GM21529 (cell line): ENCODE data around the gene TTC31.

Experiments used
- ATAC-seq: cut with Tn5 transposase; IDR thresholded peaks from one replicate; pipeline ENCODE4 v1.9.1; 2021; ENCODE audit not compliant: unreplicated experiment

TTC31 gene

DNA sequence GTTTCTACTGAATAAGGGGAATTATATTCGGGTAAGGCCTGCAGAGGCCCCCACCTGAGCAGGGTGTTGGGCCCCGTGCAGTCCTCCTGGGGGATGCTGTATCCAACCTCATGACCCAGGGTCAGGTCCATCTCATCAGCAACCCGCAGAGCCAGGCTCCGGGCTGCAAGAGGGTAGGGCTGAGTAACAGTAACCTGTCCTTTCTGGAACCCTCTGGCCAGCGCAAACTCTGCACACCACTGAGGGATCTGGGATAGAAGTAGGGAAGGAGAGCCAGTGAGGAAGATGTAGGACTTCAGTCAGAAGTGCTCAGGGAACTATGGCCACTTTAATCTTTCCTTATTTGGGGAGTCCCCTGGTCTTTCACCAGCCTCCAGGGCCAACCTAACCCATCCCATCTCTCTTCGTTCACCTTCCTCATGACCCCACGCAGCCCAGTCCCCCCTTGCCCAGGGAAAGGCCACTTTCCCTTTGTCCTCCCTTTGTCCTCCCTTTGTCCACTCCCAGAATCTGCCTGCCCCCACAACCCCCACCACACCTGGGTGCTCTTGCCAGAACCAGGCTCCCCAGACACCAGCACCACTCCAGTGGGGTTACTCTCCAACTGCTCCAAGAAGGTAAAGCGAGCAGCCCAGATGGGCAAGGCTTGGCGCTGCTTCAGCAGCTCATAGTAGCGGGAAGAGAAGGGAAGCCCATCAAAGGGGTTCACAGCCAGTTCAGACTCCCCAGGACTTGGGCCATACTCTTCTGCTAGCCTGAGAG is 42.3 kb downstream of the TTC31 start:
- no peak for ATAC-seq

DNA sequence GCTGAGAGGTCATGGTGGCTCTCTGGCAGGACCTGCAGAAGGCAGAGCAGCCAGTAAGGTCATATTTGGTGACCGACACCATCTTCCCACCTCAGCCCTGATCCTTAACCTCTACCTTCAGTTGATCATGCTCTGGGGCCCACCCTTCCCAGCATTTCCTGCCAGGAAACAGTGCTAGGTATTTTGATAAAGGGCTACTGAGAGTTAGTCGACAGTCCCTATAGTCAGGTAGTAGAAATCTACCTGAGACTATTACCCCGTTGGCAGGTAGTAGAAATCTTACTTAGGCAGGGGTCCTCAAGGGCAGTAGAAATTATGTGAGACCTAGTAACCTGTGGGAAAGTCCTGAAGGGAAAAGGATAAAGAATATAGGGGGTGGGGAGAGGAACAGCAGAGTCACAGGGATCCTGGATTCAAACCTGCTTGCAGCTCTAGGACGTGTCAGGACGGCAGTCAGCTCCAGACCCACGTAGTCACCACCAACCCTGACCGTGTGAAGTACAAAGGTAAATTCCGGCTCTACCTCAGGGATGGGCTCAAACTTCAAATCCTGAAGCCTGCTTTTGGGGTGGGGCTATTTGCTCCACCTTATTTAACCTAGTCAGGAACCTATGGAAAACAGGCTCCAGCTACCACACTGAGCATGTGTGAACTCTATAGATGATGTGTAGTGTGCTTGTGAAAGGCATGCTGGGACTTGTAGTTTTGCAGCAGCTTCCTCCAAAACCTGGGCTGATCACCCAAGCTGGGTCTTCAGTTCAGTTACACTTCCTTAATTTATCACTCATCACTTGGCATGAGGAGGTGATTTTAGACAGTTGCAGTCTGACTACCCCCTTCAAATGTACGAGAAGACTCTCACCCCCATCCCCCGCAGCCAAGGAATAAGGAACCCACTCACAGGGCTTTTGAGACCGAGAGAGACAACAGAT is 43.1 kb downstream of the TTC31 start, which contains the start of gene DQX1:
Gene DQX1, minus strand, starts transcription at position 515 of the 932 bp plus-strand sequence. Its CDS starts 502 bp downstream, at position 13.
- peak; percentile 14 for ATAC-seq

DNA sequence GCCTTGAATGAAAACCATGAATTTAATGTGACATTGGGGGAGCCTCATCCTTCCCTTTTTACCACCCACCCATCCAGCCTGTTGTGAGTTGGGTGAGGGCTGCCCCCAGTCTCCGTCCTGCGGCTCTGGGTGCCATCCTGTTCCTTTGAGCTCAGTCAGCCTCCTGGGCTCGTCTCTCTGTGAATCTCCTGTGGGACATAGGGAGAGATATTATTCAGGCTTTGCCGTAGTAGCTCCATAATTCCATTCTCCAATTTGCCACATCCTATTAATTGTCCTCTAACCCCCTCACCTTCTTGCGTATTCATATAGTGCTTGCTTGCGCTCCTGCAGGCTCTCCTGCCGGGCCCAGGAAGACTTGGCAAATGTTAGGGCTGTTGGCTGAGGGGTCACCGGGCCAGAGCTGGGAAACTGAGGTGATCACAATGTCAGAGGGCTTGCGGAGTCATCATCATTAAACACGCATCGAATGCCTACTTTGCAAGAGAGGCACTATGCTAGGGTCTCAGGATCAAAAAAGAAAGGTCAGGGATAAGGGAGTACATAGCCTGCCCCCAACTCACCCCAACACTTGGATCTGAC is 43.9 kb downstream of the TTC31 start:
- no peak for ATAC-seq

DNA sequence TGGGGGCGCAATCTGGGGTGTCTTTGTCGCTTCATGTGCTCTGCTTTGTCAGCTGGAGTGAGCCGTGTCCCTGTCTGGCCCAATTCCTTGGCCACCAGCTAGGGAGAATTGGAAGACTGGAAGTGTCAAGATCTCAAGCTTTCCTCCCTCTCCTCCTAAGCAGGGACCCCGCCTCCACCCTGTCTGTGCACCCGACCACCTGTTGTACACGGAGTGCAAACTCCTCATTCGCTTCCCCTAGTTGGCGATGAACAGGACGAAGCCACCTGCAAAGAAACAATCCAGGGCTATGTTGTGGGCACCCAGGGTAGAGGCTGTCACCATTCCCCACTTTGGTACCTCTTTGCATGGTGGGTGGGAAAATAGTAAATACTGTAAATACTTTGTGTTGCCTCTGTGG is 44.9 kb downstream of the TTC31 start:
- ATAC-seq, result no peak

DNA sequence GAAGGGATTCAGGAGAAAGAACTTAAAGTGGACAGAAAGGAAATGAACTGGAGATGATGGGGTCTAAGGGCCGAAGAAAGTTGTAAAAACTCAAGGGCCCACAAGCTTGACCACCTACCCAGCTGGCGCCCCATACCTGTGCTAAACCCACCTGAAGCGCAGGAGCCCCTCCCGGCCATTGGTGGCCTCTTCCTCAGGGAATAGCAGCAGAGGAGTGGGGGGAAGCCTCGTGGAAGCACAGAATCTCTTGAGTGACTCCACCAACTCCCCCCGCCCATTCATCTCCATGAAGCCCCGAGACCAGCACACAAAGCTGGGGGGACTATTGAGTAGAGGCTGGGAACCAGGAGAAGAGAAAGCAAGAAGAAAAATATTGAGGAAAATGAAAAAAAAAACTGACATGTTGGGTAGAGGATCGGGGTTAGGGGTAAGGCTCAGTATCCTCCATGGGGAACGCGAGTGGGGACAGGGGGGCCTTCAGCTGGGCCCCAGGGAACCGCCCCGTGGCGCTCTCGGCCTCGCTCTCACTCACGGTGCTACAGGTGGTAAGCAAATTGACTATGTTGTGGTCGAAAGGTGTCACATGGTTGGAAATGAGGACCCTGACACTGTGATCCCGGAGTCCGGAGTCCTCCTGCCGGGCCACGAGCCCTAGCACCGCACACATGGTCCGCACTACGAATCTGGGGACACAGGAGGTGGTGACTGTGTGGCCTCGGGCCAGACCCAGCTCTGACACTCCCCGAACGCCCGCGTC is 45.9 kb downstream of the TTC31 start:
- ATAC-seq, result peak; percentile 8

DNA sequence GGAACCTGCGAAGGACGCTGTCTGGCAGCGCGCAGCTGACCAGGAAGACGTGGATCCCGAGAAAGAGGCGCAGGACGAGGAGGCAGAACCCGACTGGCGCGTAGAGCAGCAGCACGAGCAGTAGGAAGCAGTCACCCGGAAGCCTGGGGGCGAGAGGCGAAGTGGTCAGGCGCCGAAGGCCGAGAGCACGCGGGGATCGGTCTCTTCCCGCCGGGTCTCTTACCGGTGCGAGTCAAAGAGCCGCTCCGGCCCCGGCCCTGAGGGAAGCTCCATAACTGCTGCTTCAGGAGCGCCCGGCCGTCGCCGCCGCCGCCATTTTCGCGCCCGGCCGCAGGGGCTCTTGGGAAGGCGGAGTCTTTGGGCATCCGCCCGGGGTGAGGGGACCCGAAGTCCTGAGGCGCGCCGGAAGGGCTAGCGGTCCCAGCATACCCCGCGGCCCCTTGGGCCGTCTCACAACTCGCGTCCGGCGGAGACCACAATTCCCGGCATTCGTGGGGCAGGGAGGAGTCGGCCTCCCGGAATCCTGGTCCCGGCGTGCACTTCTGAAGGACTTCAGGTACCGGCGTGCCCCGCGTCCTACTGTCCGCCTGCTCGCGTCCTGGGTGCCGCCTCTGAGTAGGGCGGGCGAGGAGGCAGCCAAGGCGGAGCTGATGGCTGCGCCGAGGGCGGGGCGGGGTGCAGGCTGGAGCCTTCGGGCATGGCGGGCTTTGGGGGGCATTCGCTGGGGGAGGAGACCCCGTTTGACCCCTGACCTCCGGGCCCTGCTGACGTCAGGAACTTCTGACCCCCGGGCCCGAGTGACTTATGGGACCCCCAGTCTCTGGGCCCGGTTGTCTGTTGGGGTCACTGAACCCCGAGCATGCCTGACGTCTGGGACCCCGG is 46.7 kb downstream of the TTC31 start, which contains the start of the genes AUP1 and HTRA2:
Gene AUP1, minus strand, starts transcription at position 350 of the 882 bp plus-strand sequence. Its CDS starts 77 bp downstream, at position 273.
Gene HTRA2, plus strand, starts transcription at position 577 of the 882 bp plus-strand sequence. Its CDS starts 74 bp downstream, at position 651.
- peak; percentile 79 for ATAC-seq

DNA sequence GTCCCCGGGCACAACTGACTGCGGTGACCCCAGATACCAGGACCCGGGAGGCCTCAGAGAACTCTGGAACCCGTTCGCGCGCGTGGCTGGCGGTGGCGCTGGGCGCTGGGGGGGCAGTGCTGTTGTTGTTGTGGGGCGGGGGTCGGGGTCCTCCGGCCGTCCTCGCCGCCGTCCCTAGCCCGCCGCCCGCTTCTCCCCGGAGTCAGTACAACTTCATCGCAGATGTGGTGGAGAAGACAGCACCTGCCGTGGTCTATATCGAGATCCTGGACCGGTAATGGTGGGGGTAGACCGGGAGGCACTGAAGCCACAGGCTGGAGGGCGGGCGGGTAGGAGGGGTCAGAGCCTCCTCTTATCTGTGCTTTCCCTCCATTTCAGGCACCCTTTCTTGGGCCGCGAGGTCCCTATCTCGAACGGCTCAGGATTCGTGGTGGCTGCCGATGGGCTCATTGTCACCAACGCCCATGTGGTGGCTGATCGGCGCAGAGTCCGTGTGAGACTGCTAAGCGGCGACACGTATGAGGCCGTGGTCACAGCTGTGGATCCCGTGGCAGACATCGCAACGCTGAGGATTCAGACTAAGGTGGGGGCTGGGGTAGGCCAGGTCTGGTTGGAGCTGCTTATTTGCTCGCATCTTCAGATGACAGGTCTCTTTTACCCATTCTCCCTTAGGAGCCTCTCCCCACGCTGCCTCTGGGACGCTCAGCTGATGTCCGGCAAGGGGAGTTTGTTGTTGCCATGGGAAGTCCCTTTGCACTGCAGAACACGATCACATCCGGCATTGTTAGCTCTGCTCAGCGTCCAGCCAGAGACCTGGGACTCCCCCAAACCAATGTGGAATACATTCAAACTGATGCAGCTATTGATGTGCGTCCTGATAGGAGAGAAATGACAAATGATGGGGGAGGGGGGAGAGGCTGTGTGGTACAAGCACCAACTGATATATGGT is 47.6 kb downstream of the TTC31 start:
- ATAC-seq, result peak; percentile 31

DNA sequence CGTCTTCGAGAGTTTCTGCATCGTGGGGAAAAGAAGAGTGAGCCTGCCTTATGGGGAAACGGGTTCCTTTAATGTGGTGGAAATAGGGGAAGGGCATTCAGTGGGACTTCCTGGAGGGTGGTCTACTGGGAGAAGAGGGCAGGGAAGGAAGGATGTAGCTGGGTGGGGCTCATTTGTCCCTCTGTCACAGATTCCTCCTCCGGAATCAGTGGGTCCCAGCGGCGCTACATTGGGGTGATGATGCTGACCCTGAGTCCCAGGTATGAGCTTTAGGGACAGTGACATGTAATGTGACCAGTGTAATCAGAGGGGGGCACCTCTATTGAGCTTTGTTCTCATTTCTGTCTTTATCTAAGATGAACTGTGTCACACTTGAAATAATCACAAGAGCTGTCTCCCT is 48.8 kb downstream of the TTC31 start:
- no peak for ATAC-seq

DNA sequence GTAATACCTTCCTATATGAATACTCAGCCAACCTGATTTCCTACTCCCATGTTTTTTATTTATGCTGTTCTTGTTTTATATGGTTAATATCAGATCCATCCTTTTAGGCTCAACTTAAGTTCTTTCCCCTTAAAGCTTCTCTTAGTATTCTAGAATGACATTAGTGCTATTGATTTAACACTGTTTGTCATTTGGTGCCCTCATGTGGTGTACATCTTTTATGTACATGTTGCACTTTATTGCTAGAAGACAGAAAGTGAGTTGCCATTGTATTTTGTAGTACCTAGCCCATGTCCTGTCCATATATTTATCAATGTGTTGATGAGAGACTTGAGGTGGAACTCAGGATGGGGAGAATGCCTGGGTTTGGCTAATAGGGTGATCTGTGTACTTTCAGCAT is 49.3 kb downstream of the TTC31 start:
- ATAC-seq, result no peak

DNA sequence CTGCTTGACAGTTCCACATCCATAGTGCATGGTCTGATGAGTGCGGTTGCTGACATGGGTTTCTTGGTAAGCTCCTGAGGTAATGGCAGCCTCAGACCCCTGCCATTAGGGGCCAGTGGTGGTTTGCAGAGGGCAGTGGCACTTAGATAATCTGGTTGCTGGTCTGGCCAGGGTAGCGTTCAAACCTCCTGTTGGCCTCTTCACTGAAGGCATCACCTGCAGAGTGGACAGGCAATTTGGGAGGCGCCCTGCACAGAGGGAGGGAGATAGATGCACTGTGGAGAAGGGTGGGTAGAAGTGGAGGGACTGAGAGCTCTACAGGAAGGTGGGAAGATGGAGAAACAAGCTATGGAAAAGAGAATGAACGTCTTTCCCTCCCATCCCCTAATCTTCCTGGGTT is 50.6 kb downstream of the TTC31 start:
- ATAC-seq, result no peak

DNA sequence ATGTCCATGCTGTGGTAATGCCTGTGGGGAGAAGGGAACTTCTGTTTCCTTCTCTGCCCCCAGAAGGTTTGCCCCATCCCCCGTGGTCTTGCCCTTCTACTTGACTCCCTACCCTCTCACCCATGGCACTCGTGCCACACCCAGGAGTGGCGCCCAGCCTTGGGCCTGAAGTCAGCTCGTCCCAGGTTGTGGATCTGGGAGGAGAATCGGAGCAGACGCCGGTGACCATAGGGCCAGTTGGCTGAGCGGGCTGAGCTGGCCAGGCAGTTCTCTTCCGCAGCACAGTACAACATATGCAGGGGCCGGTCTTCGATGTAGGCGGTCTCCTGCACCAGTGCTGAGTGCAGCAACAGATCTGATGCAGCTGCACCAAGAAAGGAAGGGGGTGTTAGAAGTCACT is 51.5 kb downstream of the TTC31 start:
- ATAC-seq, result no peak

DNA sequence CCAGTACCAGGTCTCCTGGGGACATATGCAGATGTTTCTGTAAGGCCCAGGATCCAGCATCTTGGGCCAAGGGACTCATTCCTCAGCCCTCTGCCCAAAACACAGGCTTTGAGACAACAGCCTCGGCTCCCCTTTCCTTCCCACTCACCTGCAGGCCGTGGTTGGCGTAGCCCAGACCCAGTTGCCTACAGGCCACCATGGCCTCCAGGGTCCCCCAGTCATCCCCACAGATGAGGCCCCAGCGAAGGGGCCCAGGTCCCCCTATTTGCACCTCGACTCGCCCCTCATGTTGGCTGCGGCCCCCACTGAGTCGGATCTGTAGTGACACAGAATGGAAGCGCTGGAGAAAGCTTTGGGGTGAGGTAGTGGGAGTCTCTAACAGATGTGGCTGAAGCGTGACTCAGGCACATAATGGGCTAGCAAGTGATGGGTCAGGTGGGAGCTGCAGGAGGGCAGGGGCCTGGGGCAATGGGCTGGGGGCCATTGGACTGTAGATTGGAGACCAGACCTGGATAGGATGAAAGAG is 52.6 kb downstream of the TTC31 start:
- no peak for ATAC-seq

DNA sequence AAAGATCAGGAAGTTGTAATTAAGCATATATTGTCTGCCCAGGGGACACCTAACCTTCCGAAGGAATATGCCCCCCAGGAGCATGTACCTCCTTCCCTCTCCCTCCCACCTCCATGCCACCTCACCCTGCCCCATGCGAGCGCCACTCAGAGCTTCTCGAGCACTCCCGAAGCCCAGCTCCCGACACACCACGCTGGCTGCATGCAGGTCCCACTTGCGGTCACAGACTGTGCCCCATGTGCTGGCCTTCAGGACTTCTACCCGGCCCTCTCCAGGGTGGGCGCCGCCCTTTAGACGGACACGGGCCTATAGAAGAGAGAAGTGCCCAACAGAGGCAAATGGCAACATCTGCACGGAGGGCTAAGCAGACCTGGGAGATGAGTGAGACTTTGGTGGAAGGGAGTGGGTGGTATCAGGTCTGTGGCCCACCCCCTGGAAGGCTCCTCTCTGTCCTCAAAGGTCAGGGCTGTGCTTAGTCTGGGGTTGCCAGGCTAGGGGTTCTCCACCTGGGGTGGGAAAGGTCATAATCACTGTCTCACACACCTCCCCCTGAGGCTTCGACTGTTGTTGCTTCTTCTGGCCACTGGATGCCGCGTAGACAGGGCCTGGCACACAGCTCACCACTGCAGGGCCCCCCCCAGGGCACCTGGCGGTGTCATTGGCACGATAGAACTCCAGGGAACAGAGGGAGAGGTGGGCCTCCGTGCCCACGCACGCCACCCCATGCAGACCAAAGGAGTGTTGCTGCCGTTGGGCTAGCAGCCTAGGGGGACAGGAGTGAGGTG is 53.5 kb downstream of the TTC31 start:
- no peak for ATAC-seq

DNA sequence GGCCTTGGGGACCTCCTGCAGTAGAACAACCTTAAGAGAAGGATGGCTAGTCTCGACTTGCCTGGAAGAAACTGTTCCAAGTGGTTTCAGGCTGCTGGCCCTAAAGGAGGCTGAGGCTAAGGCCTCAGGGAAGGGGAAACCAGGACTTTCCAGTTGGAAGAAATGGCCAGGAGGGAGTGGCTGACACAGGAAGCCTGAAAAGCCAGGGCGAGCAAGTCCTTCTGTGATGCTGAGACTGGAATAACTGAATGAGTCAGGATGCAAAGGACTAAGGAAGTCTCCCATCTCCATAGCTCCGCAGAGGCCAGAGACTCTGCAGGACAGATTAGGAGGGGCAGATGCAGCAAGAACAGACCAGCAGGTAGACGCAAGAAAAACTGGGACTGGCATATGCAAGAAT is 54.3 kb downstream of the TTC31 start:
- ATAC-seq, result no peak

DNA sequence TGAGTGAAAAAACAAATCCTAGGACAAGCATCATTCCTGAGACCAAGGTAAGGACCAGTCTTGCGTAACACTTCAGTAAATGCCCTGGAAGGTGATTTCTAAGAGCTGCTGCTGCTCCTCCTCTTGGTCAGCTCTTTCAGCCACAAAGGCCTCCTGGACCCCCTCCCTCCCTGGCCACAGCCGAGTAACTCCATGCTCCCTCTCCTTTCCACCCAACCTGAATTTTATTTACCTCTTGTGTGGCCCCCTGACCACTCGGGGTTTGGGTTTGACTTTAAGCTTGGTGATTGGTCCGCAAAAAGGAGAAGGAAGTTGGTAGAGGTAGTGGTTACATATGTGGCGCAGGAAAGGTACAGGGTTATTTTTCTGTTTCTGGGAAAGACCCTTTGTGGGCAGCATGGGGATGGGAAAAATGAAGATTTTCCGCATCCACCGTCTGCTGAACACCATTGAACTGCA is 56.0 kb downstream of the TTC31 start:
- ATAC-seq, result no peak

DNA sequence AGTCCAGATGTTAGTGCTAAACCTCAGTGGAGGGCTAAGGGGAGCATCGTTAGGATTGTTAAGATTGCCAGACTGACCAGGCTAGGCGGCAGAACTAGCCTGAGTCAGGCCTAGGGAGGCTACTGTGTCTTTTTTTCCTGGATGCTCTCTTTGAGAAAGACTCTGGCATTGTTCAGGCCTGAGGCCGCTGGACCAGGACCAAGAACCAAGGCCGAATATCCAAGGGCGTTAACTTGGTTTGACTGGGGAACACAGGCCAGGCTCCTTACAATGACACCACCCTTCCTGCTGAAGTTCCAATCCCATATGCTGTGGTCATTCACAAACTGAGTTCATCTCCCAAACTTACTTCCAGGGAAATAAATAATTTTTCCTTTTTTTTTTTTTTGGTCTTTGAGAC is 57.4 kb downstream of the TTC31 start:
- ATAC-seq, result no peak

DNA sequence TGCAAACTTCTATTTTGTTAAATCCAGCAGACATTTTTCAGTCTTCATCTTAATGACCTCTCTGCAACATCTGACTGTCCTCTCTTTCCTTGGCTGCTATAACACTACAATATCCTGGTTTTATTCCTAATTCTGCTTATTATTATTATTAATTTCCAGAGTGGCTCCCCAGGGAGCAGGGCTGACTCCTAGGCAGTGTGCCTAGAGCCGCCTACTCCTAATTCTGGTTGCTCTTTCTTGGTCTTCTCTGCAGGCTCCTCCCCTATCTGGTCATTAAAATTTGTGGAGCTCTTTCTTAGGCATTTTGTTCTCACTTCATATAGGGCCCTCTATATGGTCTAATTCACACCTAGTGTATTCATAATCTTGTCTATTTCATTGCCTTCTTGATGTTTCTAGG is 60.1 kb downstream of the TTC31 start:
- no peak for ATAC-seq
